HL-60/S4 treated with retinoic acid at 250 ng/mL for 4 days and 3 days (cell line): ENCODE data around the gene MLKL.
"Not testable (repeated sequence)": the region's sequence is repeated elsewhere in the genome, so short reads cannot be mapped to it uniquely, and the experiment has no call there.

Experiments used
- in situ Hi-C: fragments of 300-500 bp; cut with MboI; formaldehyde crosslinking; loops from 2 replicates; pipeline ENCODE4 v1.7.0; 2022; ENCODE audit warnings: low sequenced_read_pairs

MLKL gene

DNA sequence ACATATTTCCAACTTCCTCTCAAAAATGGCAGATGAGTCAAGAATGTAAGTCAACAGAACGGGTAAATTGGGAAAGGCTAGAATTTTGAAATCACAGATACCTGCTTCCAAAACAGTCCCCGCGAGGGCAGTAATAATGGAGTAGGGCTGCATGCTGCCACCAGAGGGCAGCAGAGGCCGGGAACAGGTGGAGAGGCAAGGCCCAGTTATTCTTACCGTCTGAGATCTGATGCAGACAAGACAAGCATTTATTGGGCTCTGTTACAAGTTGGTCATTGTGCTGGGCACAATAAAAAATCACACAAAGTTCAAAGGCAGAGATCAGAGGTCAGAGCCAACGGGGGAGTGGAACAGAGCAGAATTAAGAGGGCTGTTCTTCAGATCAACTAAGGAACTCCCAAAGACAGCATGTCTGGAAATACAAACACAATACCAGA is 8.8 kb upstream of the MLKL start:
- in situ Hi-C loops, result no loop called here

DNA sequence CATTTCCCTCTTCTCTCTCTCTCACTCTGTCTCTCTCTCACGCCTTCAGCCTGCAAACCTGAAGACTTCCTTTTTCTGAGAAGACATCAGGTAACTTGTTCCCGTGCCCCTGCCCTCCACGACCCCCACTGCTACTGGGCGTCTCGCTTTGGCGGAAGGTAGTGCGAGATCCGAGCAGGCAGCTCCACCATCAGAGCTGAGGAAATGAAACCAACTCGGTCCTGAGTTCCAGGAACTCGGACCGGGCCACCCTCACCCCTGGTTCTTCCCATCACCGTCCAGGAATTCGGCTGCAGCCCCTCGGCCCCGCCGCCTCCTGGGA is 585 bp downstream of the MLKL start:
- in situ Hi-C loops, result no loop called here

DNA sequence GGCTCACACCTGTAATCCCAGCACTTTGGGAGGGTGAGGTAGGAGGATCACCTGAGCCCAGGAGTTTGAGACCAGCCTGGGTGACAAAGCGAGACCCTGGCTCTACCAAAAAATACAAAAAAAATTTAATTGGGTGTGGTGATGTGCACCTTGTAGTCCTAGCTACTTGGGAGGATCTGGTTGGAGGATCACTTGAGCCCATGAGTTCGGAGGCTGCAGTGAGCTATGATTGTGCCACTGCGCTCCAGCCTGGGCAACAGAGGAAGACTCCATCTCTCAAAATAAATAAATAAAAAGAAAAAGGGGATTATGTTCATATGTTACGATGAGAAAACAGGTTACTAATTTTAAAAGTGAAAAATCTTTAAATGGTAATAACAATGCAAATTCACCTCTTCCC is 996 bp downstream of the MLKL start:
- in situ Hi-C loops, result no loop called here

DNA sequence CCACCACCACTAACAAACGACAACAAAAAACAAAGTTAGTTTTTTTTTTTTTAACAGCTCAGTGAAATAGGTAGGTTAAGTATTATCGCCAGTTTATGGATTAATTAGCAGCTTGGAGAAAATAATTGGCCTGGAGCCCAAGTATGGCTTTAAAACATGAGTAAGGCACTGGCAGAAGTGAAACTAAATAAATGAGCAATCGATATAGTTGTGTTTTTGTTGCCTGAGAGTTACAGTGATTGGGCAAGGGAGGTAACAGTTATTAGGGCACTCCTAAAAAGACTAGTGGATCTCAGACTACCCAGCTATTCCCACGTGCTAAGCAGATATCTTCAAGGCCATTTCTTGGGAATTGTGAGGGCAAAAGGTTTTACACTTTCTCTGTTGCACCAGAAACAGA is 2.4 kb downstream of the MLKL start:
- in situ Hi-C loops, result no loop called here

DNA sequence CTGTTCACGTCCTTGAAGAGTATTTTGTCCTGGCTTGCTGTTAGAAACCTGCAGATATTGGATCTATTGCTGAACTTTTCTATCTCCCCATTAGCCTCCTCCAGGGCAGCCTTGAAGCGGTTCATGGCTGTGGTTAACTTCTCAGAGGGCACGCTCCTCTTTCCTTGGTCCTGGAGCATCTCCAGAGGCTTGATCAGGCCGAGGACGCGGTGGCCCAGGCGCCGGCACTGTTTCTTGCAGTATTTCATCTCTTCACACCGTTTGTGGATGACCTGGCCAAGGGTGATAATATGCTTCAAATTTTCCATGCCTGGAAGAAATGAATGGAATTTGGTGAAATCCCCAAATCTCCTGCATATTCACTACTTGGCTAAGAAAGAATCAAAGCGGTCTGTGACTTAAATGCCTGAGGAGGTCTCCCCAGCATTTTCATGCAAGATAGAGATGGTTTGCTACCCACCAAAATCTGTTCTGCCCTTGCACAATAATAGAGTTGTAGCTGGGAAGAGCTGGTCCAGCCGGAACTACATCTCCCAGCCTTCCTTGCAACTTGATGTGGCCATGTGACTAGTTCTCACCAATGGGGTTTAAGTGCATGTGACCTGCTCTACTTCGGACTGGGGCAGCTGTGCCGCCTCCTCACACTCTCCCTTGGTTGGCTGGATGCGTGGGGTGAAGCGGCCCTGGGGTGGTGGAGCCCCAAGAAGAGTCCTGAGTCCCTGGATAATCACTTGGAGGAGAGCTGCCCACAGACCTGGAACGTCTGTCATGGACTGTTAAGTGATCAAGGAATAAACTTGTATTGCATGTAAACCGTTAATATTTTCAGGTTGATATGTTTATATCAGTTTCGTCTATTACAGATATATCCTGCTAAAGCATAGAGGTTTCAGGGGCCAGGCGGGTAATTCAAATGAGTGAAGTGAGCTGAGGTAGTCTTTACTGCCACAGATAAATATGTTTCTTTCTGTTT is 4.9 kb downstream of the MLKL start:
- in situ Hi-C loops, result no loop called here

DNA sequence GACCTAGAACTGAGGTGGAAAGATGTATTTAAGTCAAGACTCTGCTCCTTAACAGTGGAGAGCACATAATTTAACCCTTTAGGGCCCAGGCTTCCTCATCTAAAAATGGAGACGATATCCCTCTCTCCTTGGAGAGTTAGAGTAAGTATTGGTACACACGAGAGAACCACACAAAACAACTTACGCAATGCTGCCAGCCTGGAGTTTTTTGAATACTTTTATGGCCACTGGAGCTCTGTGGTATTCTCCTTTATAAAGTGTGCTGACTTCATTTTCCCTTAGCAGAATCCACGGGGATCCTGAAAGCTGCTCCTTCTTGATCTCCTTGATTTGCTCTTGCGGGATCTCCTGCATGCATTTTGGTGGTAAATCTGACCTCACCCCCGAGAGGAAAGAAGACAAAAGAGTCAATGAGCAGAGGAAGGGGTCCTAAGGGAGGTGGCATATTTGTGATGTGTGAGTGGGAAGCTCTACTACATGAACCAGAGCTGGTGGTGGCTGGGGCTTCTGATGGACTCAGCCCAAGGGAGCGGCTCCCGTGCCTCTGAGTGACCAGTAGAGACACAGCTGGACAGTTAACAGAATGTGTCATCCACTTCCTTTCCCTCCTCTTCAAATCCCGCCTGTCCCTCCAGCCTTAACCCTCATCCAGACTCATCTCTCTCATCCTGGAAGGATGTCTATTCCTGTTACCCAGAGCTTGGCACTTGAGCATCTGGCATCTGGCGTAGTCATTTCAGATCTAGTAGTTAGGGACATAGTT is 9.4 kb downstream of the MLKL start:
- in situ Hi-C loops, result no loop called here

DNA sequence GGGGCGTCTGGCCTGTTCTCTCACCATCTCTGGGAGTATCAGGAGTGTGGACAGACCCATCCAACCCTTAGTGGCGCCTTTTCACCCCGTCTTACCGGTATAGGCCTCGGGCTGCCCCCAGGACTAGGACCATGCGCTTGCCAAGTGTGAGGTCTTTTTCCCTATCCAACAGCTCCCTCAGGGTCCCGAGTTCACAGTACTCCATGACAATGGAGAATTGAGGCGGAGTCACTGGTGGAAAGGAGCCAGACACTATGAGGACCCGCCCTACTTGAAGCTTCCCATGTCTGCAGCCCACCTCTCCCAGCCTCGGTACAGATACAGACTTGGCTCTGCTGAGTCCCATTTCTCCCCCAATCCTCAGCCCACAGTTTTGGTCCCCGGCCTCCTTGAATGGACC is 18.1 kb downstream of the MLKL start:
- in situ Hi-C loops, result no loop called here

DNA sequence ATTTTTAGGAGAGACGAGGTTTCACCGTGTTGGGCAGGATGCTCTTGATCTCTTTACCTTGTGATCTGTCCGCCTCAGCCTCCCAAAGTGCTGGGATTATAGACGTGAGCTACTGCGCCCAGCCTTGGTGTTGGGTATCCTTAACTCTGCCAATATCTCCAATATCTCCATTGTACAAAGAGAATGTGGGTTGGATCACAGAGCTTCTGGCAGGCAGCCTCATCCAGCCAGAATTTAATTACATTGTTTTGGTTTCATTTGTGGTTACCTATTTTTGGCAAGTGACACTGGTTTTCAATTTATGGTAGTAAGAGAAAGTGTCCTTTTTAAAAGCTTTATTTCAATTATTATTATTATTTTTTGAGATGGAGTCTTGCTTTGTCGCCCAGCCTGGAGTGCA is 20.0 kb downstream of the MLKL start:
- in situ Hi-C loops, result no loop called here

DNA sequence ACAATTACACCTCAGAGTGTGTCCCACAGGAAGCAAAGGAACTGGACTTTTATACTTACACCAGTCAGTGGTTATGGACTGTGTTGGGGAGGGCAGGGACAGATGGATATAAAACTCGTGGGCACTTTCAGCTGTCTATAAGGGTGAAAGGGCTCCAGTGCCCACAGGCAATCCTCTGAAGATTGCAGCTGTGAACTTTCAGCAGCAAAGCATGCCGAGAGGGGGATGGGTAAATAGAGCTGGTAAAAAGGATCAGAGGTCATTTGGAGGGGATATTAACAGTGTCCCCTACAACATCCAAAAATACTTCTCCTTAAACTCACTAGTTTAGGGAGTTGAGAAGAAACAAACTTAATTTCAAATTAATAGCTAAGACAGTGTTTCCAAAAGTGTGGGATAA is 20.7 kb downstream of the MLKL start:
- in situ Hi-C loops, result no loop called here

DNA sequence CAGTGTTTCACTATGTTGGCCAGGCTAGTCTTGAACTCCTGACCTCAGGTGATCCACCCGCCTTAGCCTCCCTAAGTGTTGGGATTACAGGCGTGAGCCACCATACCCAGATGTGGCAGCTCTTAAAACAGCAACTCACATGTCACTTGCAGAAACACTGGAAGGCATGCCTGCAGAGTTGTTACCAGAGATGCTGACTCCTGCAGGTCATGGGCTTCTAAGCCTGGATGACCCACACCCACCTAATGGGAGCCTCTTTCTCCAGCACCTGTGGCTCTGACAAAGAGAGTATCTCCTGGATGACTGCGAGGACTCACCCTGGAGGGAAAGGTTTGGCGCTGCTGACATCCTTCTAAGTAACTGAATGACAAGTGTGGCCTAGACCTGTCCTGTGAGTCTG is 22.8 kb downstream of the MLKL start:
- in situ Hi-C loops, result no loop called here

DNA sequence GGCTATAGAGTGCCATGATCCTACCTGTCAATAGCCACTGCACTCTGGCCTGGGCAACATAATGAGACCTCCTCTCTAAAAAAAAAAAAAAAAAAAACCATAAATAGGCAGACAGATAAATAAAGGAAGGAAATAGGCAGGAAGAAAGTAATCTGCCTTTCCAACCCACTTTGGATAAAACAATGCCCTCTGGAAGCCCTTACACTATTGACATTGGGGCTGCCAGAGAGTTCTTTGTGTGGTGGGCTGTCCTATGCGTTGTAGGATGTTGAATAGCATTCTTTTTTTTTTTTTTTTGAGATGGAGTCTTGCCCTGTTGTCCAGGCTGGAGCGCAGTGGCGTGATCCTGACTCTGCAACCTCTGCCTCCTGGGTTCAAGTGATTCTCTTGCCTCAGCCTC is 26.8 kb downstream of the MLKL start:
- in situ Hi-C loops, result no loop called here

DNA sequence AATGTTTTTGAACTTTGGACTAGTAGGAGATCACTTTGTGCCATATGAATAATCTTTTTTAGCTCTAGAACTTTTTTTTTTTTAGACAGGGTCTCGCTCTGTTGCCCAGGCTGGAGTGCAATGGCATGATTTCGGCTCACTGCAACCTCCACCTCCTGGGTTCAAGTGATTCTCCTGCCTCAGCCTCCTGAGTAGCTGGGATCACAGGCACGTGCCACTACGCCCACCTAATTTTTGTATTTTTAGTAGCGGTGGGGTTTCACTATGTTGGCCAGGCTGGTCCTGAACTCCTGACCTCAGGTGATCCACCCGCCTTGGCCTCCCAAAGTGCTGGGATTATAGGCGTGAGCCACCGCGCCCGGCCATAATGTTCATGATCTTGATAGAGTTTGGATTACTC is 31.8 kb downstream of the MLKL start:
- in situ Hi-C loops, result not testable (repeated sequence)

DNA sequence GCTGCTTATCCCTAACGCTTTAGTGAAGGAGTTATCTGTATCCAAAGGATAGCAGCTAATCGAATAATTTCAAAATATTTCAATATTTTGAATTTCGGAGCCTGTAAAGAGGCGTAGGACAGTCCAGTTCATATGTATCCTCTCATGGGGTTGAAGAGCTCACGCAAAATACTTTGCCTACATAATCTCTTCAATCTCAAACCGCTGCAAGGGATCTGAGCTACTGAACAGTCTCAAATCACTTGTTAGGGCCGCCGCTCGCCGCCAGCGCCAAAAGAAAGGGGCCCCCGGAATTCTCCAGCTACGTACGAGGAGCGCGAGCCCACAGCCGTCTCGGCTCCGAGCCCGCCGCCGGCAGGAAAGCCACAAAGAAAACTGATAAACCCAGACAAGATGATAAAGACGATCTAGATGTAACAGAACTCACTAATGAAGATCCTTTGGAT is 33.4 kb downstream of the MLKL start:
- in situ Hi-C loops, result no loop called here

DNA sequence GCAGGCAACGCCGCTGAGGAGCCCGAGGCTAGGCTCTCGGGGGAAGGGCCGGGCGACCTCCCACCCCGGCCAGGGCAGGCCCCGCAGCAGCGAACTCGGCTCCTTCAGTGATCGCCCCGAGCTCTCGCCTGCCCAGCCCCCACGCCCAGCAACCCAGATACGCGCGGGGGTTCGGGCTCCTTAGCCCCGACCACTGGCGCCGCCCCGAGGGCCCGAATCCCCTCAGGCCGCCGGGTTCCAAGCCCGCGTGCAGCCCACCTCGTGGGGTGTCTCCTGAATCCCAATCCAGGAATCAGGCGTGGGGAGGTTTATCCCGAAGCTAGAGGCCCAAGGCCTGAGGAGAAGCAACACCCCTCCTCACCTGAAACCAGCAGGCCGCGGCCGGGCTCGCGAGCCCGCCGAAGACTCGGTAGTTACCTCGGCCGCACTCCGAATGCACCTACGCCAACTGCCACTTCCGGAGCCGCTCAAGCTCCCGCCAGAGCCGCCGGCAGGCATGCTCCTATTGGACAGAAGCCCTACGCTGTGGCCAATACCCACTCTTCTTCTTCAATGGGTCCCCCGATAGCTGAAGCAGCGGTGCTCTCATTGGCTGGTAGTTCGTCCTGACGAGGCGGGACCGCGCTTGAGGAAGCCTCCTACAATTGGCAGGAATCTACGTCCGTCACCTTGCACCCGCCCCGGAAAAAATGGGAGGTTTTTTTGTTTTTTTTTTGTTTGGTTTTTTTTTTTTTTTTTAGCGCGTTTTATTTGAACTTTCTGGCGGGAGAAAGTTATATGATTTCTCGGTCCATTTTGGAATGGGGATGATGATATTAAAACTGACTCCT is 34.0 kb downstream of the MLKL start, which contains the start of gene RFWD3:
TSS of gene RFWD3 (minus strand) at position 453 of the 830 bp plus-strand sequence. CDS start 5,428 bp downstream, outside the sequence.
- in situ Hi-C loops, result no loop called here

DNA sequence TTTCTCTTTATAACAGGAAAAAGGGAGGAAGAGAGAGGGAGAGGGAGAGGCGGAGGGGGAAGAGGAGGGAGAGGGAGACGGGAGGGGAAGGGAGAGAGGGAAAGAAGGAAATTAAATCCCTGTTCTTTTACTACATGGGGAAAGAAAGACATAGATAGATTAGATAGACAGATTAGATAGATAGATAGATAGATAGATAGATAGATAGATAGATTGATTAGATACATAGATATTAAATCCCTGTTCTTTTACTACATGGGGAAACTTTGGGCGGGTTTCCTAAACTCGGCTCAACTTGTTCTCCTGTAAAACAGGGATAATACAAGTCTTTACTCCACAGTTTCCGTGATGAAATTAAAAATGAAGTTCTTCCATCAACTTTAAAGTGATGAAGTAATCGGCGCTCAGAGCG is 34.6 kb downstream of the MLKL start:
- in situ Hi-C loops, result no loop called here

DNA sequence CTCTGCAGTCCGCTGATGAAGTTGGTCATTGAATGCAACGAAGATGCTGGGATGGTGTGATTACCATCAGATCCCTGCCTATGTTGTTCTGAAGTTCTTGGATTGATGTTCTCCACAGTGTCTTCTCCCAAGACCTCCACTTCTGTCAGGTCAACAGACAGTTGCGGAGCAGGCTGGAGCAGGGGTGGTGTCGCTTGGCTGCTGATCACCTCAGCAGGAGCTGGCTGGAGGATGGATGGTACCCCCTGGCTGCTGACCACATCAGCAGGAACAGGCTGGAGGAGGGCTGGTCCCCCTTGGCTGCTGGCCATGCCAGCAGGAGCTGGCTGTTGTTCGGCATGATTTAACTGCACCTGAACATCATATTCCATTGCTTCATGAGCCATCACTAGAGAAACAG is 39.6 kb downstream of the MLKL start:
- in situ Hi-C loops, result no loop called here

DNA sequence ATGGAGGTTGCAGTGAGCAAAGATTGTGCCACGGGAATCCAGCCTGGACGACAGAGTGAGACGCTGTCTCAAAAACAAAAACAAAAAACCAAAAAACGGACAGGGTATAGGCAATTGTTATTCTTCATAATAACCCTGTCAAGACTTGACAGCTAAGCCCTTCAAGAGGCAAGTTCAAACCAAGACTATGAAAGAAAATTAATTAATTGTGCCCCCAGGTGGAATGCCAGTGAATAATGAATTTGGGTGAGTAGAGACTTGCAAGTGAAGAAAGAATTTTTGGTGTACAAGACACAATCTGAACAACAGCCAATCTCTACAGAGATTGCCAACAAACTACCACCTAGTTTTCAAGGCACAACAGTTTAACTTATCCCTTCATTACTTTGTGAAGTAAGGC is 40.3 kb downstream of the MLKL start:
- in situ Hi-C loops, result no loop called here

DNA sequence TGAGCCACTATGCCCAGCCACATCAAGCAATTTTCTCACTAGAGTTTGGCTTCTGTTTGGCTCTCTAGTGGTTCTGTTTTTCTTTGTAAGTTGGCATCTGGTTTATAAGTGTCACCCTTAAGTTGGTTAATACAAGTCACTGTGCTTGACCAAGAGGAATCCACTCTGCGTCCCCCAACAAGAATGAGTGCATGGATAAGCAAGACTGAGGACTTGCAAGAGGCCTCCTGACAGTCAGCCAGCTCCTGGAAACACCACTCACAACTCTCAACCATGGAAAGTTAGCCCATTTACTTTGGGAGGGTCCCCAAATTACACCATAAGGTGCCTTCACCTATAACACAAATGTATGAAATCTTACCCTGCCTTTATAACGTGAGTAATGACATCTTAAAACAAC is 41.6 kb downstream of the MLKL start:
- in situ Hi-C loops, result no loop called here

DNA sequence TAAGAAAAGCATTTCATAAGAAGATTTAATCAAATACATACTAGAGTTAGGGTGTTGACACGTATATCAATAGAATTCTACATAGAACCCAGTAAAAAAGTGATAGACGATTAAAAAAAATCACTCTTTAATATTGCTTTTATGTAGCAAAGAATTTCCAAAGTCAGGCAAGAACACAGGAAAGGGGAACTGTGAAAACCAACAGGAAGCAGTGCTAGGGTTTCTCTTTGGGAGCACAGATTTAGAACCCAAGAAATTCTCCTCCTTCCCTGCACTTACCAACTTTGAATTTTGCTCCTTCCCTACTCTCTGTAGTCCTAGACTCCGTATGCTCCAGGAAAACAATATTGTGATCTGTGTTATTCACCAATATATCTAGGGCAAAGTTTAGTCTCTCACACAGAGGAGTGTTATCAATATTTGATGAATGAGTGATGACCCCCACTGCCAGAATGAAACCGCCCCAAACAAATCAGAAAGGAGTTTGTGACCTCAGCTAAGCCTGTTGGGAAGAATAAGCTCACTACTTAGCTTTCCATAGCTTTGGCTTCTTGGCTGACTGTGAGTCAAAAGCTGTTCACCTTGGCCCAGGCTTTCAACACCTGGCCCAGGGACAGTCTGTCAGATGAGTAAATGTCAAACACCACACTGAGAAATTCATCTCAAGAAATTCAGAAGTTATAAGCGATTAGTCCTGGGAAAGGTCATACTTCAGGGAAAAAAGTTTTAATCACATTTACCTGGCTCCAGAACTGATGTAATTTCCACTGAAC is 42.6 kb downstream of the MLKL start:
- in situ Hi-C loops, result no loop called here

DNA sequence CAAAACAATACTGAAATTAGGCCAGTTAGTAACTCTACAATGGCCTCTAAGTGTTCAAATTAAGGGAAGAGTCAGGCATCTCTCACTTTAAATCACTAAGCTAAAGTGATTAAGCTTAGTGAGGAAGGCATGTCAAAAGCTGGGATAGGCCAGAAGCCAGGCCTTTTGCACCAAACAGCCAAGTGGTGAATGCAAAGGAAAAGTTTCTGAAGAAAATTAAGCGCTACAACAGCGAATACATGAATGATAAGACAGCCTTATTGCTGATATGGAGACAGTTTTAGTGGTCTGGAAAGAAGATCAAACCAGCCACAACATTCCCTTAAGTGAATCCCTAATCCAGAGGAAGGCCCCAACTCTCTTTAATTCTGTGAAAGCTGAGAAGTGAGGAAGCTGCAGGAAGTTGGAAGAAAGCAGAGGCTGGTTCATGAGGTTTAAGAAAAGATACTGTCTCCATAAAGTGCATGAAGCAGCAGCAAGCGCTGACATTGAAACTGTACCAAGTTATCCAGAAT is 46.1 kb downstream of the MLKL start:
- in situ Hi-C loops, result no loop called here
